Stimulated activated CD8-positive, alpha-beta memory T cell treated with anti-CD3 and anti-CD28 coated beads, Interleukin-7, amount 100 ng/mL, for 4 hours (primary cell): ENCODE results near the gene SHISA6.

Experiments
- DNase-seq, 2 donors: peaks; one replicate each; pipeline ENCODE4 v3.0.0-alpha.2; 2020; ENCODE audit warnings: low read depth in 2 of 2

The SHISA6 gene

GRCh38 chr17:11583306-11583992 lies 342.4 kb downstream of the SHISA6 start:
- no peak for DNase-seq

- DNase-seq: no peak
These were observed 348.7 kb downstream of the SHISA6 start for GRCh38 chr17:11589716-11590115.

- no peak for DNase-seq
These were observed 357.5 kb downstream of the SHISA6 start, which contains the start of gene DNAH9 for GRCh38 chr17:11598274-11599221. TSS of gene DNAH9 (plus strand) at chr17:11598470. CDS start at chr17:11598499, 29 bp downstream.

GRCh38 chr17:11601661-11602060 lies 360.6 kb downstream of the SHISA6 start:
- DNase-seq: no peak

GRCh38 chr17:11608396-11608795 lies 367.4 kb downstream of the SHISA6 start:
- no peak for DNase-seq

- DNase-seq: no peak
These were observed 370.1 kb downstream of the SHISA6 start for GRCh38 chr17:11610999-11611566.

GRCh38 chr17:11612956-11613355 lies 371.9 kb downstream of the SHISA6 start:
- no peak for DNase-seq
